Measurements from ENCODE around the gene SELL.

DNA sequence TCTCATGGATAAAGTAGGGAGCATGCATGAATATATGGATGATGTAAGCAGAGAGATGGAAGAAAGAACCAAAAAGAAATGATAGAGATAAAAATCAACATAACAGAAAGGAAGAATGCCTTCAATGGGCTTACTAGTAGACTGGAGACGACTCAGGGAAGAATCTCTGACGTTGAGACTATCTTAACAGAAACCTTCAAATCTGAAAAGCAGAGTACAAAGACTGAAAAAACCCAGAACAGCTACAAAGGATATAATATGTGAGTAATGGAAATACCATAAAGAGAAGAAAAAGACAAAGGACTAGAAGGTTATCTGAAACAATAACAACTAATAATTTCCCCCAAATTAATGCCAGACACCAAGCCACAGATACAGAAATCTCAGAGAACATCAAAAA lies 63.2 kb downstream of the SELL start:
- TF ChIP-seq CTCF (optimal IDR thresholded peaks at IDR 0.05 in 1 of 3, IDR thresholded peaks at IDR 0.05 in 1 of 3, conservative IDR thresholded peaks at IDR 0.05 in 1 of 3; ENCODE audit: extremely low read depth in 1 of 3, insufficient read depth in 2 of 3, low read length in 3 of 3) (no peak), EZH2 (IDR thresholded peaks at IDR 0.05; ENCODE audit: low read length) (no peak)

Data from keratinocyte (primary cell).